Epithelial cell of prostate (primary cell): ENCODE measurements around the gene CD101.

Experiments
- DNase-seq: peaks from one replicate; pipeline ENCODE4 v3.0.0-alpha.2; 2011; ENCODE audit warnings: low read depth, low spot score
- H3K27ac ChIP-seq: fragments of 450-650 bp; 2 replicates; pipeline ENCODE4 v1.5.1; 2017; ENCODE audit warnings: mild to moderate bottlenecking

CD101 gene

GRCh38 chr1:117046781-117047180 lies 45.2 kb downstream of the CD101 start:
- no peak overlapping the region for H3K27ac ChIP-seq
- no peak for DNase-seq

- DNase-seq: no peak
- H3K27ac ChIP-seq: no peak overlapping the region
Measured at GRCh38 chr1:117047271-117047670, 45.7 kb downstream of the CD101 start.

- H3K27ac ChIP-seq: no peak overlapping the region
- no peak for DNase-seq
Measured at GRCh38 chr1:117049857-117050256, 48.3 kb downstream of the CD101 start.

DNA sequence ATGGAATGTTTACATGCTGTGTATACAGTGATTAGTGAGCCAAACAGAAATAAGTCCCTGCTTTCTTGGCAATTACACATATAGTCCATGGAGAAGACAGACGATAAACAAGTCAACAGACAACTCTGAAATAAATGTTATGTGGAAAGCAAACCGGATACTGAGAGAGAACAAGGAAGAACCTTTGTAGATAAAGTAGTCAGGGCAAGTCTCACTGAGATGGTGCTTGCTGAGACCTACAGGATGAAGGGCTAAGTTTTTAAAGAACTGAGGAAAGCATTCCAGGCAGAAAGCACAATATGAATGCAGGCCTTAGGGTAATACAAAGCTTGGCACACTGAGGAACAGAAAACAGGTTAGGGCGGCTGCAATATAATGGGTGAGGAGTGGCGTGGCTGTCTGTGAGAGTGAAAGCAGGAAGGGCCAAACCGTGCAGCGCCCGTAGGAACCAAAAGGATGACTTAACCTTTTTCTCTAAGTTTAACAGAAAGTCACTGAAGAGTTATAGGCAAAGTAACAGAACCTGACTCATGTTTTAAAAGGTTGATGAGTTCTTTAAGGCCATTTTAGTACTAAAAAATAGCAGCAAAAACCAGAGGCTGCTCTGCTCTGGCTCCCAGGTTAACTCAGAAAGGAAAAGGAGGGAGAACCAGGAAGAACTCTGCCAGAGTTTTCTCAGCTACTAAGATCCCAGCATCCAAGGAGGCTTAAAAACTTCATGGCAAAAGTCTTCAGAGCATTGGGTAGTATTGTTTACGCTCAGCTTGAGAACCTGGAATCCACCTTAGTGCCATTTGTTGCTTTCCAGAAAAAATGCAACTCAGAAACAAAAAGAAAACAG lies 49.9 kb downstream of the CD101 start:
- H3K27ac ChIP-seq: peak overlapping the region; percentile 46
- peak; percentile 14 for DNase-seq

GRCh38 chr1:117054068-117054467 lies 52.5 kb downstream of the CD101 start:
- no peak for DNase-seq
- H3K27ac ChIP-seq: no peak overlapping the region

DNA sequence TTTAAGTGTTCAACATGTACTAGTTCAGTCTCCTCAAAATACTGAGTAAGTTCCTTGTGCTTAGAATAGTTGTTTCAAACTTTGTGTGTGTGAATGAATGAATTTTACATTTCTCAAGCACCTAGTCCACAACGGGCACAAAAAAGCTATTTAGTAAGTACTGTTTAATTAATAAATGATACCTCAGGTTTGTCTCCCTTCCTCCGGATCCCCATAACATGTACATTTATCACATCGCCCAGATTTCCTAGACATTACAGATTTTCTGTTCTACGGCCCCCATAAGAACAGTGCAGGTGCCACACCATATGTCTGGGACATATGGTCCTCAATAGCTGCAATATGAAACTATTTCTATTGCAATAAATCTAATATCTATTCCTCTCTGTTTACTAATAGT lies 57.2 kb downstream of the CD101 start:
- no peak for DNase-seq
- no peak overlapping the region for H3K27ac ChIP-seq

DNA sequence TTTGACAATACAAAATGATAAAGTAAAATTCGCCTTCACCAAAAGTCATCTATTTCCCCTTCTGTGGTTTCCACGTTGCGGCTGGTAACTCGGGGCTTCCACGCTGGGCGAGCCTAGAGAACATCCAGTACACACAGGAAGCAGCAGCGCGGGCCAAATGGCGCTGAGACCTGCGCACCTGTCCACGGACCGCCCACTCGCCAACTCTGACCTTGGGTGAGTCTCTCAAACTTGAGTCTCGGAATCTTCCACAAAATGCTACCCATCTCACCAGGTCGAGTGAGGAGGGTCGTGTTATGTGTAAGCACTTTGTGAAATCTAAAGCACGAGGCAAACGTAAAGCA lies 57.7 kb downstream of the CD101 start:
- DNase-seq: no peak
- H3K27ac ChIP-seq: peak overlapping the region; percentile 6

GRCh38 chr1:117059678-117060440 lies 58.3 kb downstream of the CD101 start, which contains the start of gene TTF2:
Gene TTF2 (plus strand): TSS chr1:117060326. CDS start chr1:117060347, 21 bp downstream.
- peak within 1 kb of the TSS; percentile 43 for H3K27ac ChIP-seq
- peak; percentile 93 for DNase-seq

GRCh38 chr1:117060441-117061317 lies 59.1 kb downstream of the CD101 start:
- peak; percentile 34 for DNase-seq
- peak overlapping the region; percentile 43 for H3K27ac ChIP-seq

DNA sequence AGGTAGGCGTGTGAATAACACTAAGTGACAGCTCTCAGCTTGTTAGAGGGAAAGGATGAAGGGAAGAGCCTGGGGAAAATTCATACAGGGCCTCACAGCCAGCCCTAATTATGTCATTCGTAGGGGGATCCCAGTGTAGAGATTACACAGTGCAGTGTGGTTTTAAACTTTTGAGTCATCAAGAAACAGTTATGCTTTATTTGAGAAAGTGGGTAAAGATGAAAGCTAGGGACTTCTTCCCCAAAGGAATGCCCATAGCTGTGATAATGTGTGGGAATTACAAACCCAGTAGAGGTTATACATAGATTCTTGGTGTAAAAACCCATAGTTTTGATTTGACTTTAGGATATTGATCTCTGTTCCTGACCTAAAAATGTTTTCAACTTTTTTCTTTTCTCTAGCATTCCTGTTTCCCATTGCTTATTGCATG lies 60.4 kb downstream of the CD101 start:
- DNase-seq: no peak
- no peak overlapping the region for H3K27ac ChIP-seq

- DNase-seq: no peak
- H3K27ac ChIP-seq: no peak overlapping the region
Measured at GRCh38 chr1:117066367-117066766, 64.8 kb downstream of the CD101 start.

GRCh38 chr1:117067533-117068370 lies 66.2 kb downstream of the CD101 start:
- DNase-seq: no peak
- no peak overlapping the region for H3K27ac ChIP-seq

GRCh38 chr1:117068580-117068979 lies 67.0 kb downstream of the CD101 start:
- no peak for DNase-seq
- no peak overlapping the region for H3K27ac ChIP-seq

DNA sequence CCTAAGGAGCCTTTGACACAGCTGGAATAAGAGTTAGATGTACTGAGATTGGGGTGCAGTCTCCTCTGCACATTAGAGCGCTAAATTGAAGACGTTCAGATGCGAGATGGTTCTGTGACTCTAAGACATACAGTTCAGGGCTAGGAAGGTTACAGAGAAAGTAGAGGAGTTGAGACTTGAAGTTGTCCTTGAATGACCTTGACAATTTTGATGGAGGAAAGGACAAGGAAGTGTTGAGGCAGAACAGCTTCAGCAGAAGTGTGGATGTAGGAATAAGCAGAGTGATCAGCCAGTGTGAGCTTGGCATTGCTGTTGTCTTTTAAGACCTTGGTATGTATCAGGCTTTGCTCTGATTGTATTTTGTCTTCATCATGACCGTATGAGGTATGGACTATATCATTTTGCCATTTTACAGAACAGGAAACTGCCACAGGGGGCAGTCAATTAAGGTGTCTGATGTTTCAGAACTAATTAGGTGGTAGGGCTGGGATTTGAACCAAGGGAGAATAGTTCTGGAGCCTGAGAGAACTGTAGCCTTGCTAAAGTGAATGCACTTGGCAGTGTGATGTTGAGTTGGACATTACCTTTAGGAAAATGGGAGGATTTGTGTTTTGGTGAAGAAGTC lies 67.8 kb downstream of the CD101 start:
- no peak overlapping the region for H3K27ac ChIP-seq
- no peak for DNase-seq

- no peak for DNase-seq
- H3K27ac ChIP-seq: no peak overlapping the region
Measured at GRCh38 chr1:117070124-117070523, 68.6 kb downstream of the CD101 start.

- H3K27ac ChIP-seq: peak overlapping the region; percentile 90
Measured at GRCh38 chr1:117076648-117077047, 75.1 kb downstream of the CD101 start.

GRCh38 chr1:117077267-117077666 lies 75.7 kb downstream of the CD101 start:
- peak overlapping the region; percentile 90 for H3K27ac ChIP-seq
- peak; percentile 98 for DNase-seq

More at GRCh38 chr1:117076648-117077047, 75.1 kb downstream of the CD101 start:
- no peak for DNase-seq

DNA sequence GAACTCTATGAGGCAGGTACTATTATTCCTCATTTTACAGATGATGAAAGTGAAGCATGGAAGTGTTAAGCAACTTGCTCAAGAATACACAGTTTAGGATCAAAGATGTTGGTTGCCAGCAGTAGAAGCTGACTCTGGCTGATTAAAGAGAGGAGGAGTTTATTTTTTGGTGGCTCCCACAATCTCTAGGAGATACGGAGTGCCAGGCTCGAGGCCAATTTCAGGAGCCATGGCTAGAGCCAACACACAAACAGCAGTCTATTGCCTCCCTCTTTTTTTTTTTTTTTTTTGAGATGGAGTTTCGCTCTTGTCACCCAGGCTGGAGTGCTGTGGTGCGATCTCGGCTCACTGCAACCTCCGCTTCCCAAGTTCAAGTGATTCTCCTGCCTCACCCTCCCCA lies 78.2 kb downstream of the CD101 start:
- H3K27ac ChIP-seq: no peak overlapping the region
- DNase-seq: no peak

DNA sequence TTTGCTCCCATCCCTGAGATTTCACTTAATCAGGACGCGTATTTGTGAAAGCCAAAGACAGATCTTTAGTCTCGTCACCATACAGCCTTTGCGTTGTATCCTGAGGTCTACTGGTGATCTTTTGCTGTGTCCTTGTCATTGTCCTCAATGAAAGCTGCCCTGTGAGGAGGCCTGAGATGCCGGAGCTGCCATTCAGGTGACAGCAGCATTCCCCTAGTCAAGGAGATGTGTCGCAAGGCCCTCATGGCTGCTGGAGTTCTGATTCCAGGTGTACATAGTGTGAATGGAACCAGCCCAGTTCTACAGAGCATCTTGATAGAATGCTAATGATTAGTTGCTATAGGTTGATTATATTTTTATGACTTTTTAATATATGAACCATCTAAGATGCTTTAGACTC lies 82.7 kb downstream of the CD101 start:
- no peak for DNase-seq
- no peak overlapping the region for H3K27ac ChIP-seq
